Activated T-cell treated with anti-CD3 and anti-CD28 coated beads, Interleukin-2, amount 50 U/mL, for 1 hour (primary cell): ENCODE data around the gene ADD3.

Experiments
- DNase-seq: peaks from one replicate; pipeline ENCODE4 v3.0.0-alpha.2; 2020

Gene ADD3

GRCh38 chr10:110160081-110160480, 152.3 kb downstream of the ADD3 start:
- no peak for DNase-seq

GRCh38 chr10:110160522-110160921, 152.7 kb downstream of the ADD3 start:
- no peak for DNase-seq

- DNase-seq = no peak
These were observed 155.0 kb downstream of the ADD3 start for GRCh38 chr10:110162741-110163145.

GRCh38 chr10:110163192-110163773, 155.5 kb downstream of the ADD3 start:
- no peak for DNase-seq

- DNase-seq = no peak
These were observed 156.1 kb downstream of the ADD3 start for GRCh38 chr10:110163841-110164240.

GRCh38 chr10:110165239-110165638, 157.5 kb downstream of the ADD3 start:
- no peak for DNase-seq

GRCh38 chr10:110167149-110167548, 159.4 kb downstream of the ADD3 start:
- DNase-seq = no peak

- no peak for DNase-seq
These were observed 161.1 kb downstream of the ADD3 start for GRCh38 chr10:110168601-110169481.

- no peak for DNase-seq
These were observed 161.8 kb downstream of the ADD3 start for GRCh38 chr10:110169586-110169985.

GRCh38 chr10:110170142-110170971, 162.6 kb downstream of the ADD3 start:
- no peak for DNase-seq

GRCh38 chr10:110171032-110171431, 163.2 kb downstream of the ADD3 start:
- DNase-seq = no peak

- DNase-seq = no peak
These were observed 164.4 kb downstream of the ADD3 start for GRCh38 chr10:110172155-110172554.

GRCh38 chr10:110174201-110174600, 166.4 kb downstream of the ADD3 start:
- DNase-seq = no peak

GRCh38 chr10:110174816-110175215, 167.0 kb downstream of the ADD3 start:
- DNase-seq = no peak

GRCh38 chr10:110175406-110175805, 167.6 kb downstream of the ADD3 start:
- DNase-seq = no peak

GRCh38 chr10:110176141-110177030, 168.6 kb downstream of the ADD3 start:
- DNase-seq = no peak

GRCh38 chr10:110179220-110179619, 171.4 kb downstream of the ADD3 start:
- DNase-seq = no peak

GRCh38 chr10:110181451-110181850, 173.7 kb downstream of the ADD3 start:
- DNase-seq = no peak

GRCh38 chr10:110181911-110182310, 174.1 kb downstream of the ADD3 start:
- DNase-seq = no peak

- DNase-seq = no peak
These were observed 176.6 kb downstream of the ADD3 start for GRCh38 chr10:110184398-110184797.
